Activated CD8-positive, alpha-beta memory T cell treated with anti-CD3 and anti-CD28 coated beads for 36 hours (primary cell): ENCODE measurements around the gene FAM219A. TPM values are rescaled to one million over a fixed set of nuclear protein-coding genes. Genes with fewer than 3 reads are reported as not detected.

Experiments used
- CTCF ChIA-PET: fragments of 350-600 bp; sonication (Branson Sonifier 250); formaldehyde crosslinking; loops from one replicate; lab custom pipeline; 2021; ENCODE audit warnings: antibody characterized with exemption; lab: Charles Lee
- POLR2A ChIA-PET: fragments of 350-600 bp; sonication (Branson Sonifier 250); formaldehyde crosslinking; loops from one replicate; lab custom pipeline; 2021; ENCODE audit warnings: antibody characterized with exemption; lab: Charles Lee
- total RNA-seq, 2 experiments: library from RNA; stranded (reverse); gene quantifications; one replicate each; pipeline ENCODE4 v1.2.3, GENCODE V29; 2021

FAM219A gene
- total RNA-seq, 2 experiments from 2014 or later = 8.4 to 8.7 TPM

DNA sequence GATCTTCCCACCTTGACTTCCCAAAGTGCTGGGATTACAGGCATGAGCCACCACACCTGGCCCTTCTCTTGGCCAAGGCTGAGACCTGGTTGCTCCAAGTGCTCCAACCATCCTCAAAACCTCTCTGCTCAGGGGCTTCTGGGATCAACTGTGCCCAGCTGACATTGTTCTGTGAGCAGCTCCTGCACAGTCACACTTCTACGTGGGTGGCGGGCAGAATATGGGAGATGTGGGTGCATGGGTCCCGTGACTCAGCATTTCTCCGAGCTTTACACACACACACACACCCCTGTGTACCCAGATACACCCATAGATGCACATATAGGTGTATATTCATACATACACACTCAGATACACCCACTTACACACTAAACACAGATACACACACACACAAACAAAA lies 71.1 kb downstream of the FAM219A start:
- ChIA-PET POLR2A (no interaction called here), CTCF (no interaction called here)

GRCh38 chr9:34386656-34387055 lies 71.7 kb downstream of the FAM219A start:
- ChIA-PET POLR2A (no interaction called here), CTCF (no interaction called here)

DNA sequence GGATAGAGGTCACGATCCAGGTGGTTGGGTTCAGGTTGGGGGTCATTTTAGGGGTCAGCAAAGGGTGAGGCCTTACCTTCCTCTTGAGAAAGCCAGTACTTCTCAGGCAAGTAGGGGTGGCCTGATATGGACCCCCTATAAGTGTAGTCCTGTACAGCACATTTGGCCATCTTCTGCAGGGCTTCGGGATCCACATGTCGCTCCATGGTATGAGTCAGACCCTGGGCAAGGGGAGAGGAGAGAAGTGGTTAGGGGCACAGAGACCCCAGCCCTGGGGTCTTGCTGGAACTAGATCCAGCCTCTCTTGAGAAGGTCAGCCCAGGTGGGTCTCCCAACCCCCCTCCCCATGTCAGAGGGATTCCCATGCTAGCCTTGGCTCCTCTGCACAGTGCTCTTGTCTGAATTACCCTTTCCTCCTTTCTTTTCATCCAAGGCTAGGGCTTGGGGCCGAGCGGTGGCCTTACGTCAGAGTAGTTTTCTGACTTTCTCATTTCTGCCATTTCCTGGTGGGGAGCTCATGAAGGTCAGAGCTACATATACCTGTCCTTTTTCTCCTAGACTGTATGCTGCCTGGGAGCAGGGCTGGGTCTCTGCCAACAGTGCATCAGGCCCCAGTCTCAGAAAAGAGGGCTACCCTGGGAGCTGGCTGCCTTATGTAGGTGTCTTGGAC lies 72.7 kb downstream of the FAM219A start:
- ChIA-PET POLR2A (no interaction called here), CTCF (no interaction called here)

GRCh38 chr9:34384368-34385165 lies 73.8 kb downstream of the FAM219A start:
- CTCF ChIA-PET = no interaction called here
- POLR2A ChIA-PET = no interaction called here

DNA sequence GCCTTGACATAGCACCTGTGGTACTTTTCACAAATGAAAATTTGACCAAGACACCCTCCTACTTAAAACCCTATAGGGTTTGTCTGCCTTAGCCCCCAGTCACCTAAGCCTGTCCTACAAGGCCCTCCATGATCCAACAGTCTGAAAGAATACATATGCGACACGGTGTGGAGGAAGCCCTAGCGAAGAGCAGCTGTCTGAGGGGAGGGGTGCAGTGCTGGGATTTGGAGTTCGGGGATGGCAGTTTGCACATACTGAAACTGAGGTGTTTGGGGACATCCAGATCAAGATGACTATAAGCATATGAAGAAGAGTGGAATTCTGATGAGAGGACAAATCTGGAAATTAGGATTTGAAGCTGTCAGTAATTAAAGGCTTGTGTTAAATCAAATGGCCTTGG lies 74.5 kb downstream of the FAM219A start:
- POLR2A ChIA-PET = no interaction called here
- CTCF ChIA-PET = no interaction called here

- ChIA-PET CTCF (interaction anchor here (0.6 to 1.3 kb wide), 2 partner anchors 21 to 301 kb away, joined by 3 read pairs; no protein-coding TSS in a partner anchor), POLR2A (interaction anchor here (0.6 kb wide), 1 partner anchor 696 kb away, joined by 3 read pairs; no protein-coding TSS in a partner anchor)
Observed at GRCh38 chr9:34382879-34383278, 75.5 kb downstream of the FAM219A start.

DNA sequence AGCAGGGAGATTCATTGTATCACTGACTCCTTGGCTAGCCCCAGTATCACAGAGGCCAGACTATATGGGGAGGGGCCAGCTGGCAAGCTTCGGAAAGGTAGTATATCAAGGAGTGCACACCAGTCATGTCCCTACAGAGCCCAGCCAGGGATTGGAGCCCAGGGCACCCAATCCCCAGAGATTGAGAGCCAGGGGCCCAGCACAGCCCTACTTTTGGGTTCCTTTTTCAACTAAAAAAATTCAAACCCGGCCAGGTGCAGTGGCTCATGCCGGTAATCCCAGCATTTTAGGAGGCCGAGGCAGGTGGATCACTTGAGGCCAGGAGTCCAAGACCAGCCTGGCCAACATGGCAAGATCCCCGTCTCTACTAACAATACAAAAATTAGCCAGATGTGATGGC lies 76.3 kb downstream of the FAM219A start:
- POLR2A ChIA-PET = no interaction called here
- CTCF ChIA-PET = interaction anchor here (1.3 kb wide), 1 partner anchor 21 kb away, joined by 3 read pairs; no protein-coding TSS in a partner anchor

- ChIA-PET POLR2A (no interaction called here), CTCF (no interaction called here)
Observed at GRCh38 chr9:34381323-34381722, 77.0 kb downstream of the FAM219A start.

GRCh38 chr9:34380511-34381315 lies 77.7 kb downstream of the FAM219A start:
- ChIA-PET POLR2A (no interaction called here), CTCF (interaction anchor here (0.7 to 1.7 kb wide), 2 partner anchors 12 to 23 kb away, joined by 3 to 5 read pairs; no protein-coding TSS in a partner anchor)

- POLR2A ChIA-PET = no interaction called here
- CTCF ChIA-PET = interaction anchor here (0.5 to 2.2 kb wide), 3 partner anchors 12 to 332 kb away, joined by 3 to 8 read pairs (median 5); no protein-coding TSS in a partner anchor
Observed at GRCh38 chr9:34380034-34380510, 78.3 kb downstream of the FAM219A start.

GRCh38 chr9:34379334-34380033 lies 78.9 kb downstream of the FAM219A start:
- POLR2A ChIA-PET = no interaction called here
- CTCF ChIA-PET = interaction anchor here (0.5 to 2.2 kb wide), 12 partner anchors 13 to 610 kb away, joined by 3 to 8 read pairs (median 3); partner anchors contain the start of genes DNAI1, DNAJB5 and FAM219A

DNA sequence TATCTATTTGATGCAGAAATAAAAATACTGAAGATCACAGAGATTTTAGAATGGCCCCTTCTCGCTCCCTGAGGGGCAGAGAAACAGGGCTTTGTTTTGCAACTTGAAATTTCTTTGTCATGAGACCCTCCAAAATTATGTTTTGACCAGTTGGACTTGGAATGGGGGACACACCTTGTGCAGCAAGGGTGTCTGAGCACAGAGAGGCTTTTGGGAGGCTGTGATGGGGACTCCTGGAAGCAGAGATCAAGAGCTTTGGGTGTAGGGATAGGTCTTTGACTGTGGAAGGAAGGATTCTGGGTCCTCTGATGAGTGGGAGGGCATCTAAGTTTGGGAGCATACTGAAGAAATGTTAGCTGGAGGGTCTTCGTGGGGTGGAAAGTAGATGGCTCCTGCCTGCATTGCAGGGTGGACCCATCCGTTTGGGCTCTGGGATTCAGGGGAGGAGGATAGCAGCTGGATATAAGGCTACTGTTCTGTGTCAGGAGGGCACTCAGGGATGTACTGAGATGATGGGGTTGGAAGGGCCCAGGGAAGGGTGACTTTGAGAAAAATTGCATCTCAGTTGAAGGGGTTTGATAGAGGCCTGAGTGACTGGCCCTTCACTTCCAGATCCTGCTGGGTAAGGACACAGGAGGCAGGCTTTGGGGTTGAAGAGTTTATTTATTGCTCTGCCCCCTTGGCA lies 79.9 kb downstream of the FAM219A start:
- POLR2A ChIA-PET = no interaction called here
- CTCF ChIA-PET = interaction anchor here (0.7 to 2.2 kb wide), 11 partner anchors 14 to 611 kb away, joined by 3 to 8 read pairs (median 3); partner anchors contain the start of genes DNAI1, DNAJB5 and FAM219A

- CTCF ChIA-PET = interaction anchor here (0.5 to 1.0 kb wide), 4 partner anchors 11 to 56 kb away, joined by 3 to 7 read pairs (median 4); no protein-coding TSS in a partner anchor
- POLR2A ChIA-PET = no interaction called here
Observed at GRCh38 chr9:34377404-34377746, 81.0 kb downstream of the FAM219A start.

DNA sequence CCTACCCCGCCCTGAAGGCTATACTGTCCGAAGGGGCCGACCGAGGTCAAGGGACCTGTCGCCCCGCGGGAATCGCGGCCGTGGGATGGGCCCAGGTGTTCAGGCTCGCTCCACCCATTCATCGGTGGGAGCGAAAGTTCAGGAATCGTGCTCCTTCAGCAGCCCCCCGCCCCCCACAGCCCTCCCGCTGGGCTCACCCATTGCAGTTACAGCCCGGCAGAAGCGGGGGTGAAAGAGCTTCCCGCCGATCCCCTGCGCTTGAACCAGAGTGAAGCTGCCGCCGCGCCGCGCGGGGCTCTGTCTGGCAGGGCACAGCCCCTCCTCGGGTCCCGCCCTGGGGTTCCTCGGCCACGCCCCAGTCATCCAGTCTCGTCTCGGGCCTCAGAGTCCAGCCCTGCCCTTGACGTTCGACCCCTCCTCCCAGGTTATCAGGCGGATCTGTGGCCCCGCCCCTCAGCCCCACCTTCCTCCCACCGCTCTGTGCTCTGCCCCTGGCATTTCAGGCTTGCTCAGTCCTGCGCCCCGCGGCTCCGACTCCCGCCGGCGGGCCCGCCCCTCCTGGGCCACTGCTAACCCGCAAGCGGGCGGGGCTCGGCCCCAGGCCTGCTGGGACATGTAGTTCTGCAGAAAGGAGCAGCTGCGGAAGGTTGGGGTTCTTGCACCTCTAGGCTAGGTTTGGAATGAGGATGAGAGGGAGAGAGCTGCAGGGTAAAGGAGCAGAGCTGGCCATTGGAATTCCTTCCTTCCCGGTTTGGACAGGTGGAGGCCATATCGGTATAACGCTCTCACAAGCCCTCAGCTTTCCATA lies 81.6 kb downstream of the FAM219A start, which contains the start of gene MYORG:
Gene MYORG, minus strand, starts transcription at position 303 of the 808 bp plus-strand sequence. CDS start 3,955 bp downstream, outside the sequence.
- CTCF ChIA-PET = interaction anchor here (0.6 to 1.6 kb wide), 4 partner anchors 12 to 288 kb away, joined by 3 to 5 read pairs (median 3); no protein-coding TSS in a partner anchor
- POLR2A ChIA-PET = interaction anchor here (0.6 to 1.0 kb wide), 3 partner anchors 30 to 328 kb away, joined by 3 to 4 read pairs (median 3); partner anchors contain the start of gene UBAP2

DNA sequence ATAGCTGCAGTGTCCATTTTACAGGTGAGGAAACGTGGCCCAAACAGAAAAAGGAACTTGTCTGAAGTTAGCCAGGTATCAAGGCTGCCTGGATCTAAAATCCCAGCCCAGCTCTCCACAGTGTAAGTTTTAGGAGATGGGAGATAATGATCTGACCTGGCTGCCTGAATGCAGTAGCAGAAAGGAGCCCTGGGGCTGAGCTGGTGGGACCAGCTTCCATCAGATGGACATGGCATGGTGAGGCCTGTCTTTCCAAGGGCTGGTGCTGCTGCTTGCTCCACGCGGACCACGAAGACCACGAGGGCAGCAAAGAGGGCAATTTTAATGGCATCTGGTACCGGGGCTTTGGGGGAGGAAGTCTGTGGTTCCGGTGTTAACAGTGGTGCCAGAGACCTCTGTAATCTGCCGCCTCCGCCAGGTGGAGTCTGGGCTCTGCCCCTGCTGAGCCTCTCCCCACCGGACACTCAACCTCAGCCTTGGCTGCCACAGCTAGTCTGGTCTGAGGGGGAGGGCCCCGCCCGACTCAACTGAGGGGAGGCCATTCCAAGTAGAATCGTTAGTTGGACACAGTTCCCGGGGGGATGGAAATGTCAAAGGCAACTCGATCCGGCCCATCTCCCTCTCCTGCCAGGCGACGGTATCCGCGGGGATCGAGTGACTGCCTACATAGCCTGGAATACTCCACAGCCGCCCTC lies 82.3 kb downstream of the FAM219A start:
- POLR2A ChIA-PET = interaction anchor here (1.0 kb wide), 1 partner anchor 327 kb away, joined by 3 read pairs; the partner anchor contains the start of gene UBAP2
- CTCF ChIA-PET = interaction anchor here (0.6 to 1.6 kb wide), 2 partner anchors 123 to 289 kb away, joined by 3 read pairs; no protein-coding TSS in a partner anchor
